Upper lobe of left lung (tissue), 6 donors: ENCODE data around the gene B4GALNT3. TPM values are rescaled to one million over a fixed set of nuclear protein-coding genes. Genes with fewer than 3 reads are reported as not detected.

Experiments used
- ATAC-seq, 2 donors: fragments of 200-7000 bp; cut with Tn5 transposase; one replicate each; pipeline ENCODE4 v1.9.1; 2022; ENCODE audit warnings: mild to moderate bottlenecking in 2 of 2, moderate library complexity in 2 of 2; ENCODE audit not compliant: low FRiP score in 2 of 2
- DNase-seq, 2 donors: peaks; one replicate each; pipeline ENCODE4 v3.0.0-alpha.2; 2019 to 2020
- H3K27ac ChIP-seq, 4 donors: fragments of 200-600 bp; sonication (generic); one replicate each; pipeline ENCODE4 v1.5.1; 2016 to 2019
- H3K27me3 ChIP-seq, 4 donors: fragments of 200-600 bp; sonication (generic); one replicate each; pipeline ENCODE4 v1.5.1; 2017 to 2019
- H3K36me3 ChIP-seq, 4 donors: fragments of 200-600 bp; sonication (generic); one replicate each; pipeline ENCODE4 v1.5.1; 2016 to 2019
- H3K4me1 ChIP-seq, 4 donors: fragments of 200-600 bp; sonication (generic); one replicate each; pipeline ENCODE4 v1.5.1; 2018 to 2019
- H3K4me3 ChIP-seq, 4 donors: fragments of 200-600 bp; sonication (generic); one replicate each; pipeline ENCODE4 v1.5.1; 2017 to 2019; ENCODE audit warnings: mild to moderate bottlenecking in 2 of 4, moderate library complexity in 1 of 4
- H3K9me3 ChIP-seq, 4 donors: fragments of 200-600 bp; sonication (generic); one replicate each; pipeline ENCODE4 v1.5.1; 2018 to 2019
- CTCF ChIP-seq, 6 experiments: fragments of 450-650 bp in 4 of 6; fragments of 200-600 bp in 2 of 6; sonication (generic) in 2 of 6; IDR thresholded peaks; one replicate each; pipeline ENCODE4 v1.5.1; 2016 to 2019; ENCODE audit warnings: antibody characterized with exemption in 6 of 6
- EP300 ChIP-seq, 4 donors: sonication (generic); formaldehyde crosslinking; IDR thresholded peaks; one replicate each; pipeline ENCODE4 v1.5.1; 2017; ENCODE audit warnings: antibody characterized with exemption in 4 of 4, control low read depth in 2 of 4
- POLR2A ChIP-seq, 4 donors: fragments of 450-650 bp; IDR thresholded peaks; one replicate each; pipeline ENCODE4 v1.5.1; 2016 to 2017; ENCODE audit warnings: antibody characterized with exemption in 4 of 4, mild to moderate bottlenecking in 2 of 4
- POLR2AphosphoS5 ChIP-seq, 2 donors: sonication (generic); formaldehyde crosslinking; IDR thresholded peaks; one replicate each; pipeline ENCODE4 v1.5.1; 2017; ENCODE audit warnings: antibody characterized with exemption in 2 of 2
- WGBS, 2 donors: methylation state at CpG; one replicate each; pipeline ENCODE4 v1.1.5; 2017 to 2018; 5-methylcytosine and 5-hydroxymethylcytosine counted together
- total RNA-seq, 6 donors: library from RNA; depleted of rRNA in 4 of 6; stranded (reverse); fragments of >200 nt in 4 of 6; gene quantifications; one replicate each; pipeline versions ENCODE4 v1.1.0 to v1.2.1, GENCODE V29; 2016 to 2021
- donor health status: DM: no; HTN: no; CAD: no; lungs with moderate emphysema.
- donor health status: DM: no; HTN: yes; CAD: no; lungs with severe emphysema.

The B4GALNT3 gene
- total RNA-seq, 6 donors from 2014 or later = 22.2 to 36.0 (median 26.9) TPM

GRCh38 chr12:550473-551260 is 90.9 kb downstream of the B4GALNT3 start:
- WGBS, 2 donors = 86 to 89% methylated on average over 16 to 18 of the region's 18 CpGs
- ATAC-seq = no peak
- TF ChIP-seq POLR2AphosphoS5 (IDR thresholded peaks at IDR 0.05) (no peak), EP300 (IDR thresholded peaks at IDR 0.05) (no peak), CTCF (IDR thresholded peaks at IDR 0.05) (no peak), POLR2A (IDR thresholded peaks at IDR 0.05) (no peak)
- DNase-seq = no peak
- no peak overlapping the region for H3K4me3 ChIP-seq
- H3K27ac ChIP-seq = no peak overlapping the region
- peaks cover 0 to 2% (median 0%) of the 10 kb centered on the region in 4 donors for H3K36me3 ChIP-seq
- H3K9me3 ChIP-seq = no peaks in the 10 kb centered on the region
- H3K4me1 ChIP-seq = peaks cover 3 to 24% (median 6%) of the 10 kb centered on the region in 4 donors
- no peaks in the 10 kb centered on the region for H3K27me3 ChIP-seq

- no peaks in the 10 kb centered on the region for H3K27me3 ChIP-seq
- DNase-seq = no peak
- TF ChIP-seq CTCF (IDR thresholded peaks at IDR 0.05) = no peak
- no peak for TF ChIP-seq POLR2A (IDR thresholded peaks at IDR 0.05)
- no peak for TF ChIP-seq POLR2AphosphoS5 (IDR thresholded peaks at IDR 0.05)
- no peak for TF ChIP-seq EP300 (IDR thresholded peaks at IDR 0.05)
- no peak overlapping the region for H3K4me3 ChIP-seq
- WGBS, 2 donors = 57 to 60% methylated on average over 3 to 6 of the region's 6 CpGs
- no peaks in the 10 kb centered on the region for H3K9me3 ChIP-seq
- peaks cover 0 to 12% (median 0%) of the 10 kb centered on the region in 4 donors for H3K4me1 ChIP-seq
- ATAC-seq = no peak
- no peak overlapping the region for H3K27ac ChIP-seq
- H3K36me3 ChIP-seq = peaks cover 0 to 2% (median 0%) of the 10 kb centered on the region in 4 donors
Measured at GRCh38 chr12:552466-552865, 92.7 kb downstream of the B4GALNT3 start.

GRCh38 chr12:553216-554000 is 93.7 kb downstream of the B4GALNT3 start:
- DNase-seq (no peak), ATAC-seq (no peak)
- Histone ChIP-seq H3K36me3 (peaks cover 0 to 2% (median 0%) of the 10 kb centered on the region in 4 donors), H3K27me3 (no peaks in the 10 kb centered on the region), H3K4me3 (no peak overlapping the region), H3K9me3 (no peaks in the 10 kb centered on the region), H3K4me1 (peaks cover 0 to 12% (median 0%) of the 10 kb centered on the region in 4 donors), H3K27ac (no peak overlapping the region)
- TF ChIP-seq POLR2AphosphoS5 (IDR thresholded peaks at IDR 0.05) = no peak
- TF ChIP-seq CTCF (IDR thresholded peaks at IDR 0.05) = no peak
- no peak for TF ChIP-seq POLR2A (IDR thresholded peaks at IDR 0.05)
- TF ChIP-seq EP300 (IDR thresholded peaks at IDR 0.05) = no peak
- 60 to 61% methylated on average over 18 to 23 of the region's 23 CpGs for WGBS, 2 donors

GRCh38 chr12:554001-554285 is 94.2 kb downstream of the B4GALNT3 start:
- H3K4me1 ChIP-seq = peaks cover 0 to 12% (median 0%) of the 10 kb centered on the region in 4 donors
- TF ChIP-seq POLR2A (IDR thresholded peaks at IDR 0.05) (no peak), POLR2AphosphoS5 (IDR thresholded peaks at IDR 0.05) (no peak), CTCF (IDR thresholded peaks at IDR 0.05) (no peak), EP300 (IDR thresholded peaks at IDR 0.05) (no peak)
- H3K36me3 ChIP-seq = peaks cover 0 to 2% (median 0%) of the 10 kb centered on the region in 4 donors
- no peak overlapping the region for H3K4me3 ChIP-seq
- WGBS, 2 donors = 88 to 97% methylated on average over 7 to 8 of the region's 8 CpGs
- DNase-seq (no peak), ATAC-seq (no peak)
- H3K27me3 ChIP-seq = no peaks in the 10 kb centered on the region
- no peaks in the 10 kb centered on the region for H3K9me3 ChIP-seq
- no peak overlapping the region for H3K27ac ChIP-seq
